H9 (cell line): ENCODE results near the gene KIF21B. TPM values are rescaled to one million over a fixed set of nuclear protein-coding genes. Genes with fewer than 3 reads are reported as not detected.

Experiments used
- DNase-seq: peaks from one replicate; pipeline ENCODE4 v3.0.0-alpha.2; 2017
- H2AFZ ChIP-seq: one replicate; pipeline ENCODE4 v1.6.1; 2013; ENCODE audit warnings: mild to moderate bottlenecking, low read length, control low read depth, moderate library complexity
- H2AK5ac ChIP-seq: 2 replicates; pipeline ENCODE4 v1.6.1; 2013; ENCODE audit warnings: low read length, control low read depth, mixed read lengths; ENCODE audit not compliant: insufficient read length
- H2BK120ac ChIP-seq: one replicate; pipeline ENCODE4 v1.6.1; 2013; ENCODE audit warnings: low read depth, mild to moderate bottlenecking, low read length, control low read depth, inconsistent platforms; ENCODE audit not compliant: poor library complexity, severe bottlenecking
- H2BK12ac ChIP-seq: 2 replicates; pipeline ENCODE4 v1.6.1; 2013; ENCODE audit warnings: low read length, control low read depth, mixed read lengths, low read depth; ENCODE audit not compliant: insufficient read length
- H2BK15ac ChIP-seq: 2 replicates; pipeline ENCODE4 v1.6.1; 2013; ENCODE audit warnings: low read depth, low read length, control low read depth
- H2BK20ac ChIP-seq: one replicate; pipeline ENCODE4 v1.6.1; 2013; ENCODE audit warnings: low read depth, mild to moderate bottlenecking, low read length, control low read depth, inconsistent platforms; ENCODE audit not compliant: poor library complexity, severe bottlenecking
- H2BK5ac ChIP-seq: 2 replicates; pipeline ENCODE4 v1.6.1; 2013; ENCODE audit warnings: low read length, control low read depth, mixed read lengths; ENCODE audit not compliant: insufficient read length
- H3K14ac ChIP-seq: 2 replicates; pipeline ENCODE4 v1.6.1; 2013; ENCODE audit warnings: low read length, control low read depth; ENCODE audit not compliant: insufficient read depth
- H3K18ac ChIP-seq: 2 replicates; pipeline ENCODE4 v1.6.1; 2013; ENCODE audit warnings: low read depth, mild to moderate bottlenecking, mixed read lengths, low read length, control low read depth; ENCODE audit not compliant: insufficient read length
- H3K23ac ChIP-seq: 2 replicates; pipeline ENCODE4 v1.6.1; 2013; ENCODE audit warnings: low read length, control low read depth, mixed read lengths, low read depth; ENCODE audit not compliant: insufficient read length
- H3K23me2 ChIP-seq: 2 replicates; pipeline ENCODE4 v1.6.1; 2013; ENCODE audit warnings: low read depth, mild to moderate bottlenecking, mixed read lengths, low read length, control low read depth; ENCODE audit not compliant: insufficient read length, poor library complexity, severe bottlenecking
- H3K27ac ChIP-seq: 2 replicates; pipeline ENCODE4 v1.5.1; 2013; ENCODE audit warnings: low read length, control low read depth, mixed read lengths, low read depth; ENCODE audit not compliant: insufficient read length
- H3K27me3 ChIP-seq: 2 replicates; pipeline ENCODE4 v1.6.1; 2013; ENCODE audit warnings: low read length, control low read depth, inconsistent platforms; ENCODE audit not compliant: insufficient read depth
- H3K4ac ChIP-seq: 2 replicates; pipeline ENCODE4 v1.6.1; 2013; ENCODE audit warnings: low read depth, mild to moderate bottlenecking, control low read depth, inconsistent platforms, low read length, moderate library complexity
- H3K4me1 ChIP-seq: 2 replicates; pipeline ENCODE4 v1.6.1; 2013; ENCODE audit warnings: low read length, control low read depth, inconsistent platforms; ENCODE audit not compliant: insufficient read depth
- H3K4me2 ChIP-seq: 2 replicates; pipeline ENCODE4 v1.6.1; 2013; ENCODE audit warnings: low read length, control low read depth, mixed read lengths; ENCODE audit not compliant: insufficient read length, insufficient read depth
- H3K56ac ChIP-seq: 2 replicates; pipeline ENCODE4 v1.6.1; 2013; ENCODE audit warnings: low read depth, mild to moderate bottlenecking, mixed read lengths, low read length, control low read depth; ENCODE audit not compliant: insufficient read length
- H3K79me1 ChIP-seq: 2 replicates; pipeline ENCODE4 v1.6.1; 2013; ENCODE audit warnings: low read depth, mild to moderate bottlenecking, moderate library complexity, low read length, control low read depth, inconsistent platforms; ENCODE audit not compliant: insufficient read depth, poor library complexity, severe bottlenecking
- H3K79me2 ChIP-seq: 2 replicates; pipeline ENCODE4 v1.6.1; 2013; ENCODE audit warnings: low read length, control low read depth, inconsistent platforms; ENCODE audit not compliant: insufficient read depth
- H3K9ac ChIP-seq: 2 replicates; pipeline ENCODE4 v1.6.1; 2013; ENCODE audit warnings: low read length, control low read depth, mixed read lengths; ENCODE audit not compliant: insufficient read length; ENCODE audit errors: extremely low read depth
- H3K9me3 ChIP-seq: one replicate; pipeline ENCODE4 v1.6.1; 2013; ENCODE audit warnings: low read depth, low read length, inconsistent platforms; ENCODE audit not compliant: control insufficient read depth
- H3T11ph ChIP-seq: one replicate; pipeline ENCODE4 v1.6.1; 2013; ENCODE audit warnings: mild to moderate bottlenecking, low read length, control low read depth, inconsistent platforms
- H4K20me1 ChIP-seq: one replicate; pipeline ENCODE4 v1.6.1; 2013; ENCODE audit not compliant: control insufficient read depth, insufficient read length, insufficient read depth
- H4K5ac ChIP-seq: 2 replicates; pipeline ENCODE4 v1.6.1; 2013; ENCODE audit warnings: low read depth, mild to moderate bottlenecking, mixed read lengths, low read length, control low read depth; ENCODE audit not compliant: insufficient read length
- H4K8ac ChIP-seq: replicated peaks from 2 replicates; pipeline ENCODE4 v1.6.1; 2013; ENCODE audit warnings: low read length, control low read depth, mixed read lengths, low read depth; ENCODE audit not compliant: insufficient read length
- H4K91ac ChIP-seq: 2 replicates; pipeline ENCODE4 v1.6.1; 2013; ENCODE audit warnings: low read depth, mild to moderate bottlenecking, moderate library complexity, mixed read lengths, low read length, control low read depth; ENCODE audit not compliant: insufficient read length
- H3K27ac Mint-ChIP-seq, 3 experiments: 2 replicates in 2 of 3; 3 replicates in 1 of 3; pipeline ENCODE4 v1.8.0; 2020 to 2021; ENCODE audit warnings: mixed read lengths in 3 of 3, mild to moderate bottlenecking in 1 of 3, moderate library complexity in 1 of 3
- H3K27me3 Mint-ChIP-seq: 2 replicates; pipeline ENCODE4 v1.8.0; 2021; ENCODE audit warnings: low read depth, mild to moderate bottlenecking, moderate library complexity, mixed read lengths
- H3K36me3 Mint-ChIP-seq, 3 experiments: 2 replicates in 2 of 3; 3 replicates in 1 of 3; pipeline ENCODE4 v1.8.0; 2020 to 2021; ENCODE audit warnings: low read depth in 3 of 3, mixed read lengths in 3 of 3; ENCODE audit not compliant: insufficient read depth in 1 of 3
- H3K4me1 Mint-ChIP-seq, 2 experiments: 2 replicates each; pipeline ENCODE4 v1.8.0; 2020; ENCODE audit warnings: mixed read lengths in 2 of 2
- H3K4me3 Mint-ChIP-seq, 2 experiments: 2 replicates in 1 of 2; 3 replicates in 1 of 2; pipeline ENCODE4 v1.8.0; 2020 to 2021; ENCODE audit warnings: mild to moderate bottlenecking in 2 of 2, mixed read lengths in 2 of 2, moderate library complexity in 1 of 2
- H3K9me3 Mint-ChIP-seq, 2 experiments: 2 replicates in 1 of 2; 3 replicates in 1 of 2; pipeline ENCODE4 v1.8.0; 2020; ENCODE audit warnings: mild to moderate bottlenecking in 2 of 2, mixed read lengths in 2 of 2, moderate library complexity in 1 of 2
- WGBS: extraction: QIAGEN DNeasy Blood & Tissue Kit; methylation state at CpG from one replicate; pipeline ENCODE4 v1.1.7; 2013; ENCODE audit warnings: missing lambda C conversion rate, low lambda C conversion rate, mixed read lengths; ENCODE audit not compliant: insufficient read length; ENCODE audit errors: extremely low coverage; 5-methylcytosine and 5-hydroxymethylcytosine counted together
- total RNA-seq: library from RNA; stranded (reverse); gene quantifications from 2 replicates; pipeline ENCODE4 v1.2.1, GENCODE V29; 2021
- TF ChIP-seq, protein P1 (sequence below): fragments of 200-600 bp; sonication (generic); conservative IDR thresholded peaks from 3 replicates; pipeline ENCODE4 v1.8.0; 2021; ENCODE audit warnings: antibody characterized with exemption, mild to moderate bottlenecking

The KIF21B gene
- total RNA-seq, 1 experiment from 2014 or later = 7.5 TPM

- no peaks in the 10 kb centered on the region for H3K9me3 ChIP-seq
- no peak overlapping the region for H4K5ac ChIP-seq
- no peak overlapping the region for H4K91ac ChIP-seq
- H2BK120ac ChIP-seq = no peak overlapping the region
- no peak overlapping the region for H3K23ac ChIP-seq
- Mint-ChIP-seq H3K27me3 (no peaks in the 10 kb centered on the region), H3K9me3 (no peaks in the 10 kb centered on the region), H3K27ac (0 out of 7 replicates have a peak overlapping the region, but pooled peaks of 1 of the 3 experiments have one; percentile 24), H3K4me3 (no peak overlapping the region), H3K36me3 (peaks cover 5 to 32% (median 24%) of the 10 kb centered on the region in 3 experiments), H3K4me1 (no peaks in the 10 kb centered on the region)
- H3K27ac ChIP-seq = no peak overlapping the region
- H3K79me2 ChIP-seq = no peaks in the 10 kb centered on the region
- no peak overlapping the region for H4K8ac ChIP-seq
- H3K4me1 ChIP-seq = no peaks in the 10 kb centered on the region
- no peak overlapping the region for H2BK15ac ChIP-seq
- H3K23me2 ChIP-seq = no peaks in the 10 kb centered on the region
- H3K4ac ChIP-seq = no peak overlapping the region
- no peak overlapping the region for H3K56ac ChIP-seq
- no peak overlapping the region for H2BK5ac ChIP-seq
- TF ChIP-seq, protein P1, sequence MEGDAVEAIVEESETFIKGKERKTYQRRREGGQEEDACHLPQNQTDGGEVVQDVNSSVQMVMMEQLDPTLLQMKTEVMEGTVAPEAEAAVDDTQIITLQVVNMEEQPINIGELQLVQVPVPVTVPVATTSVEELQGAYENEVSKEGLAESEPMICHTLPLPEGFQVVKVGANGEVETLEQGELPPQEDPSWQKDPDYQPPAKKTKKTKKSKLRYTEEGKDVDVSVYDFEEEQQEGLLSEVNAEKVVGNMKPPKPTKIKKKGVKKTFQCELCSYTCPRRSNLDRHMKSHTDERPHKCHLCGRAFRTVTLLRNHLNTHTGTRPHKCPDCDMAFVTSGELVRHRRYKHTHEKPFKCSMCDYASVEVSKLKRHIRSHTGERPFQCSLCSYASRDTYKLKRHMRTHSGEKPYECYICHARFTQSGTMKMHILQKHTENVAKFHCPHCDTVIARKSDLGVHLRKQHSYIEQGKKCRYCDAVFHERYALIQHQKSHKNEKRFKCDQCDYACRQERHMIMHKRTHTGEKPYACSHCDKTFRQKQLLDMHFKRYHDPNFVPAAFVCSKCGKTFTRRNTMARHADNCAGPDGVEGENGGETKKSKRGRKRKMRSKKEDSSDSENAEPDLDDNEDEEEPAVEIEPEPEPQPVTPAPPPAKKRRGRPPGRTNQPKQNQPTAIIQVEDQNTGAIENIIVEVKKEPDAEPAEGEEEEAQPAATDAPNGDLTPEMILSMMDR = no peak
- no peak overlapping the region for H3K9ac ChIP-seq
- no peak overlapping the region for H2BK12ac ChIP-seq
- DNase-seq = no peak
- H2AK5ac ChIP-seq = no peak overlapping the region
- H2BK20ac ChIP-seq = no peak overlapping the region
- no peaks in the 10 kb centered on the region for H3K27me3 ChIP-seq
- no peaks in the 10 kb centered on the region for H4K20me1 ChIP-seq
- H3K14ac ChIP-seq = no peak overlapping the region; the same call in 1 of the 2 replicates
- no peaks in the 10 kb centered on the region for H3K79me1 ChIP-seq
- H3K4me2 ChIP-seq = no peak overlapping the region
- H3T11ph ChIP-seq = no peak overlapping the region
- H2AFZ ChIP-seq = no peak overlapping the region
- no peak overlapping the region for H3K18ac ChIP-seq
- no CpG with 5 or more reads among the region's 14 CpGs for WGBS
Measured at GRCh38 chr1:200999667-201000066, 23.8 kb downstream of the KIF21B start.
